Trophoblast cell (in vitro differentiated cells and primary cell): ENCODE data around the gene ZNF426.
"Not testable (repeated sequence)": the region's sequence is repeated elsewhere in the genome, so short reads cannot be mapped to it uniquely, and the experiment has no call there.

ENCODE experiments used
- DNase-seq, 2 donors: peaks; one replicate each; pipeline ENCODE4 v3.0.0-alpha.2; 2016
- H2AFZ ChIP-seq: 2 replicates; pipeline ENCODE4 v1.6.1; 2013; ENCODE audit warnings: low read length, moderate library complexity, mild to moderate bottlenecking; ENCODE audit not compliant: insufficient read depth, poor library complexity
- H2AK5ac ChIP-seq: 2 replicates; pipeline ENCODE4 v1.6.1; 2013; ENCODE audit warnings: mild to moderate bottlenecking, low read length
- H2BK120ac ChIP-seq: 2 replicates; pipeline ENCODE4 v1.6.1; 2013; ENCODE audit warnings: low read length, mild to moderate bottlenecking, moderate library complexity; ENCODE audit not compliant: insufficient read depth, poor library complexity
- H2BK12ac ChIP-seq: 2 replicates; pipeline ENCODE4 v1.6.1; 2013; ENCODE audit warnings: mild to moderate bottlenecking, low read length, moderate library complexity
- H2BK5ac ChIP-seq: 2 replicates; pipeline ENCODE4 v1.6.1; 2013; ENCODE audit warnings: low read length, low read depth, moderate library complexity, mild to moderate bottlenecking; ENCODE audit not compliant: poor library complexity
- H3K14ac ChIP-seq: 2 replicates; pipeline ENCODE4 v1.6.1; 2013; ENCODE audit warnings: mild to moderate bottlenecking, low read length
- H3K18ac ChIP-seq: 2 replicates; pipeline ENCODE4 v1.6.1; 2013; ENCODE audit warnings: mild to moderate bottlenecking, low read length
- H3K23ac ChIP-seq: 2 replicates; pipeline ENCODE4 v1.6.1; 2013; ENCODE audit warnings: low read length
- H3K27ac ChIP-seq: 2 replicates; pipeline ENCODE4 v1.5.1; 2013; ENCODE audit warnings: low read depth, mild to moderate bottlenecking, inconsistent platforms, low read length, moderate library complexity
- H3K27me3 ChIP-seq: 2 replicates; pipeline ENCODE4 v1.6.1; 2013; ENCODE audit warnings: inconsistent platforms, mild to moderate bottlenecking, low read length, moderate library complexity; ENCODE audit not compliant: insufficient read depth
- H3K36me3 ChIP-seq, 2 experiments: 1 replicate in 1 of 2; 2 replicates in 1 of 2; pipeline ENCODE4 v1.6.1; 2013; ENCODE audit warnings: low read length in 2 of 2, mild to moderate bottlenecking in 2 of 2, moderate library complexity in 1 of 2; ENCODE audit not compliant: insufficient read depth in 2 of 2, control insufficient read depth in 1 of 2
- H3K4ac ChIP-seq: 2 replicates; pipeline ENCODE4 v1.6.1; 2013; ENCODE audit warnings: low read depth, mild to moderate bottlenecking, low read length, moderate library complexity
- H3K4me1 ChIP-seq, 2 experiments: 1 replicate in 1 of 2; 2 replicates in 1 of 2; pipeline ENCODE4 v1.6.1; 2013; ENCODE audit warnings: low read length in 2 of 2, mild to moderate bottlenecking in 2 of 2, moderate library complexity in 1 of 2; ENCODE audit not compliant: insufficient read depth in 2 of 2, control insufficient read depth in 1 of 2
- H3K4me2 ChIP-seq: 2 replicates; pipeline ENCODE4 v1.6.1; 2013; ENCODE audit warnings: inconsistent platforms, mild to moderate bottlenecking, low read length, moderate library complexity
- H3K4me3 ChIP-seq: 2 replicates; pipeline ENCODE4 v1.5.1; 2013; ENCODE audit warnings: mild to moderate bottlenecking, low read depth, low read length, inconsistent platforms
- H3K79me1 ChIP-seq: one replicate; pipeline ENCODE4 v1.6.1; 2013; ENCODE audit warnings: low read length
- H3K79me2 ChIP-seq: 2 replicates; pipeline ENCODE4 v1.6.1; 2013; ENCODE audit warnings: low read length, mild to moderate bottlenecking; ENCODE audit not compliant: control insufficient read depth, insufficient read depth, poor library complexity
- H3K9ac ChIP-seq: 2 replicates; pipeline ENCODE4 v1.6.1; 2013; ENCODE audit warnings: mild to moderate bottlenecking, low read length
- H3K9me3 ChIP-seq: 2 replicates; pipeline ENCODE4 v1.6.1; 2013; ENCODE audit warnings: low read depth, mild to moderate bottlenecking, control low read depth, inconsistent platforms, low read length; ENCODE audit not compliant: insufficient read depth
- H4K12ac ChIP-seq: 2 replicates; pipeline ENCODE4 v1.6.1; 2013; ENCODE audit warnings: low read depth, mild to moderate bottlenecking, low read length, moderate library complexity
- H4K8ac ChIP-seq: 2 replicates; pipeline ENCODE4 v1.6.1; 2013; ENCODE audit warnings: low read depth, mild to moderate bottlenecking, low read length, moderate library complexity
- H4K91ac ChIP-seq: one replicate; pipeline ENCODE4 v1.6.1; 2013; ENCODE audit warnings: low read depth, mild to moderate bottlenecking, low read length, moderate library complexity
- WGBS: extraction: QIAGEN DNeasy Blood & Tissue Kit; methylation state at CpG from one replicate; pipeline ENCODE4 v1.1.7; 2013; ENCODE audit warnings: missing lambda C conversion rate; ENCODE audit not compliant: insufficient read length, insufficient coverage; ENCODE audit errors: extremely low coverage; 5-methylcytosine and 5-hydroxymethylcytosine counted together

The ZNF426 gene

DNA sequence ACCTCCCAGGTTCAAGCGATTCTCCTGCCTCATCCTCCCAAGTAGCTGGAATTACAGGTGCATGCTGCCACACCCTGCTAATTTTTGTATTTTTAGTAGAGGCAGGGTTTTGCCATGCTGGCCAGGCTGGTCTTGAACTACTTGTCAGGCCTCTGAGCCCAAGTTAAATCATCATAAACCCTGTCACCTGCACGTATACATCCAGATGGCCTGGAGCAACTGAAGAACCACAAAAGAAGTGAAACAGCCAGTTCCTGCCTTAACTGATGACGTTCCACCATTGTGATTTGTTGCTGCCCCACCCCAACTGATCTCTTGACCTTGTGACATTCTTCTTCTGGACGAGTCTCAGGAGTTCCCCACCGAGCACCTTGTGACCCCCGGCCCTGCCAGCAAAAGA is 756 bp upstream of the ZNF426 start:
- H4K91ac ChIP-seq, H3K14ac ChIP-seq, H2BK5ac ChIP-seq, H2AFZ ChIP-seq, H3K79me1 ChIP-seq, H3K9ac ChIP-seq, H4K12ac ChIP-seq, H2BK12ac ChIP-seq, H3K4me3 ChIP-seq, H3K79me2 ChIP-seq, DNase-seq, H3K27me3 ChIP-seq, H2BK120ac ChIP-seq, H3K4me1 ChIP-seq, H4K8ac ChIP-seq, H2AK5ac ChIP-seq, H3K23ac ChIP-seq, H3K27ac ChIP-seq, H3K18ac ChIP-seq, H3K4me2 ChIP-seq, H3K4ac ChIP-seq: not testable (repeated sequence)
- WGBS = no CpG with 5 or more reads among the region's 6 CpGs
- Histone ChIP-seq H3K9me3 (peaks cover 12% of the 10 kb centered on the region), H3K36me3 (peaks cover 14 to 23% of the 10 kb centered on the region in 2 experiments)

DNA sequence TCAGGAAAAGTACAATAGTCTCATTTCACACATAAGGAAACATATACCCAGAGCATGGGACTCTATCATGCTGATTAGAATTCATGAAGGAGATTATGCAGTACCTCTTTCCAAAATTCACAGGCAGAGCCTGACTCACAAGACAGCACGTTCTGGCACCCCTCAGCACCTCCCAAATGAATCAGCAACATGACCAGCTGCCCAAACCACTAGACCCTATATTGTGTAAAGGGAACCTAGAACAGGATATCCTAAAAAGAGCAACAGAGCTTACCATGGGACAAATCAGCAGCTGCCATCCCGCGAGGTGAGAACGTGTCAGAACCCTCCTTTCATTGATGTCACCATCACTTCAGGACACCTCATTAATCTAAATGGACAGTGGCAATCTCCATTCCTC is 2.5 kb downstream of the ZNF426 start:
- peaks cover 5% of the 10 kb centered on the region for H3K79me1 ChIP-seq
- no peak overlapping the region for H3K4me3 ChIP-seq
- no peak overlapping the region for H3K27ac ChIP-seq
- no CpG with 5 or more reads among the region's 4 CpGs for WGBS
- no peak overlapping the region for H3K23ac ChIP-seq
- H4K91ac ChIP-seq = no peak overlapping the region
- H3K4me1 ChIP-seq = no peaks in the 10 kb centered on the region
- H3K4me2 ChIP-seq = no peak overlapping the region
- H3K9me3 ChIP-seq = peaks cover 23% of the 10 kb centered on the region
- peaks cover 34 to 54% of the 10 kb centered on the region in 2 experiments for H3K36me3 ChIP-seq
- H2BK5ac ChIP-seq = no peak overlapping the region
- H3K9ac ChIP-seq = no peak overlapping the region
- H3K18ac ChIP-seq = no peak overlapping the region
- no peak for DNase-seq
- no peak overlapping the region for H2BK120ac ChIP-seq
- no peak overlapping the region for H2AK5ac ChIP-seq
- H2AFZ ChIP-seq = no peak overlapping the region
- H3K4ac ChIP-seq = no peak overlapping the region
- no peak overlapping the region for H3K14ac ChIP-seq
- H4K8ac ChIP-seq = no peak overlapping the region
- H3K79me2 ChIP-seq = peaks cover 5% of the 10 kb centered on the region
- H2BK12ac ChIP-seq = no peak overlapping the region
- no peak overlapping the region for H4K12ac ChIP-seq
- H3K27me3 ChIP-seq = no peaks in the 10 kb centered on the region

DNA sequence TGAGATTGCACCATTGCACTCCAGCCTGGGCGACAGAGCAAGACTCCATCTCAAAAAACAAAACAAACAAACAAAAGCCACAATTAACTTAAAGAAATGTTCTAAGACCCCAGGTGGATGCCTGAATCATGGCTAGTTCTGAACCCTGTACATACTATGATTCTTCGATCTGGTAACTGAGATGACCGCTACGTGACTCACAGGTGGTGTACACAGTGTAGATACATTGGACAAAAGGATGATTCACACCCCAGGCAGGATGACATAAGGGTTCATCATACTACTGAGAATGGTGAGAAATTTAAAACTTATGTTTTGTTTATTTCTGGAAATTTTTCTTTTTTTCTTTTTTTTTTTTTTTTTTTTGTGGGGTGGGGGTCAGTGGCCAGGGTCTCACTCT is 6.5 kb downstream of the ZNF426 start:
- WGBS = no CpG with 5 or more reads among the region's 4 CpGs
- Histone ChIP-seq H3K79me1 (no peaks in the 10 kb centered on the region), H2BK120ac (no peak overlapping the region), H3K4me3 (no peak overlapping the region), H4K91ac (no peak overlapping the region), H3K4me1 (no peaks in the 10 kb centered on the region), H3K4me2 (no peak overlapping the region), H3K27ac (no peak overlapping the region), H3K9ac (no peak overlapping the region), H3K18ac (no peak overlapping the region), H4K12ac (no peak overlapping the region), H2AK5ac (no peak overlapping the region), H3K4ac (no peak overlapping the region), H4K8ac (no peak overlapping the region), H2BK5ac (no peak overlapping the region), H2BK12ac (no peak overlapping the region), H3K36me3 (peaks cover 44 to 88% of the 10 kb centered on the region in 2 experiments), H3K79me2 (no peaks in the 10 kb centered on the region), H3K9me3 (peaks cover 31% of the 10 kb centered on the region), H3K14ac (no peak overlapping the region), H3K27me3 (no peaks in the 10 kb centered on the region), H3K23ac (no peak overlapping the region), H2AFZ (no peak overlapping the region)
- peak; percentile 31 to 39 for DNase-seq

DNA sequence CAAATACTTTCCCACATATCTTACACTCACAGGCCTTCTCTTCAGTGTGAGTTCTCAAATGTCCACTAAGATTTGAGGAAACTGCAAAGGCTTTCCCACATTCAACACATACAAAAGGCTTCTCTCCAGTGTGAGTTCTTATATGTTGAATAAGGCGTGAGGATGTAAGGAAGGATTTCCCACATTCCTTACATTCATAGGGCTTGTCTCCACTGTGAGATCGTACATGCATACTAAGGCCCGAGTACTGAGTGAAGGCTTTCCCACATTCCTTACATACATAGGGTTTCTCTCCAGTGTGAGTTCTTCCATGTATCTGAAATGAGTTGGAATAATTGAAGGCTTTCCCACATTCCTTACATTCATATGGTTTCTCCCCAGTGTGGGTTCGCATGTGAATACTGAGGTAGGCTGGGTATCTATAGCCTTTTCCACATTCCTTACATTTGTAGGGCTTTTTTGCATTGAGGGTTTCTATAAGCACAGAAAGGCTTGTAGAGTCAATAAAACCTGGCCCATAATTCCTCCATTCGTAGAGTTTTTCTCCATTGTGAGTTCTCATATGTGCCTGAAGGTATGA is 9.6 kb downstream of the ZNF426 start:
- Histone ChIP-seq H3K79me2 (no peaks in the 10 kb centered on the region), H4K91ac (no peak overlapping the region), H3K18ac (no peak overlapping the region), H3K27me3 (no peaks in the 10 kb centered on the region), H2BK5ac (no peak overlapping the region), H2BK12ac (no peak overlapping the region), H3K36me3 (peaks cover 34 to 65% of the 10 kb centered on the region in 2 experiments), H4K8ac (no peak overlapping the region), H3K14ac (no peak overlapping the region), H3K23ac (no peak overlapping the region), H3K79me1 (no peaks in the 10 kb centered on the region), H2AFZ (no peak overlapping the region), H3K4me3 (no peak overlapping the region), H3K4ac (no peak overlapping the region), H2BK120ac (no peak overlapping the region), H3K9ac (no peak overlapping the region), H4K12ac (no peak overlapping the region), H3K4me2 (no peak overlapping the region), H2AK5ac (no peak overlapping the region), H3K27ac (no peak overlapping the region), H3K9me3 (peaks cover 36% of the 10 kb centered on the region), H3K4me1 (no peaks in the 10 kb centered on the region)
- no peak for DNase-seq
- no CpG with 5 or more reads among the region's 5 CpGs for WGBS
